ENCODE data around the gene BLOC1S3.

The BLOC1S3 gene

GRCh38 chr19:45146251-45146650, 32.3 kb upstream of the BLOC1S3 start:
- DNase-seq (ENCODE audit: low read depth in 2 of 2) = no peak

DNA sequence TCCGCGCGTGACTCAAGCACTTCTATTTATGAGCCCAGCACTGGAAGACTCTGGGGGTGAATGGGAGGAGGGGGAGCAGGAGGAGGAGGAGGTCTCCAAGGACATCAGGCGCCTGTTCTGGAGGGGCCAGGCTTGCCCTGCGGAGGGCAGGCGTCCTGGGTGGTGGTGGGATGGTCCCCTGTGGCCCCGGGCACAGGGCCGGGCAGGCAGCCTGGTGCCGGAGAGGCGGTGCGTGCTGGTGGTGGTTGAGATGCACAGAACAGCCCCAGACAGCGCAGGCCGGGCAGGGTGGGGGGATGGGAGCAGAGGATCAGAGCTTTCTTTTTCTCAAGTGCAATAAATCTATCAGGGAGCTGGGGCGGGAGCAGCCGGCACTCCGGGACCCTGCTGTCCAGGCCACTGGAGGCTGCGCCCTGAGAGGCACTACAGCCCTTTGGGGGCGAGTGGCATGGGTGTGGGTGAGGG, 31.8 kb upstream of the BLOC1S3 start:
- no peak for DNase-seq (ENCODE audit: low read depth in 2 of 2)

DNA sequence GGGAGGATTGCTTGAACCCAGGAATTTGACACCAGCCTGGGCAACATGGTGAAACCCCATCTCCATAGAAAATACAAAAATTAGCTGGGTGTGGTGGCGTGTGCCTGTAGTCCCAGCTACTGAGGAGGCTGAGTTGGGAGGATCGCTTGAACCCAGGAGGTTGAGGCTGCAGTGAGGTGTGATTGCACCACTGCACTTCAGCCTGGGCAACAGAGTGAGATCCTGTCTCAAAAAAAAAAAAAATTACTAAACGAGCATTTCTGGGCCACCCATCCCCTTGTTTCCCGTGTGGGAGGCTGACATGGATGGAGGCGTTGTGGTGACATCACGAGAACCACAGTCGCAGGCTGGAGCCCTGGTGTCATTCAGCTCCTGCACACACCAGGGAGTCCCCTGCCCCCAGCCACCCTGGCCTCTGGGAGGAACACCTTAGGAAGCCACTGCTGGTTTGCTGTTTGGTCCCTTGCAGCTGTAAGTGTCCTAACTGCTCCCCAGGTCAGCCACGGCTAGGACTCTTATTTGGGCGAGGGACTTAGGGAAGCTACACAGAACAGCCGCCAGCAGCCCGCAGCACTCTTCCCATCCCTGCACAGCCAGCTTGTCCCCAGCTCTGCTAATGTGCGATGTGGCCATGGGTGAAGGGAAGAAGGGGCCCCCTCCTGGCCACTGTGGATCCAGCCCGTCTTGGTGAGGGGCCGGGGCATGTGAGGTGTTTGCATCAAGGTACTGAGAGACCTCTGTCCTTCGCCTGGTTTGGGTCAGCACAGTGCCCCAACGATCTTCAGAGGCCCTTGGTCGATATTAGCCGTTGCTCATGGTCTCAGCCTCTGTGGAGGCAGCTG, 30.5 kb upstream of the BLOC1S3 start:
- DNase-seq (ENCODE audit: low read depth in 2 of 2) = no peak

- DNase-seq (ENCODE audit: low read depth in 2 of 2) = no peak
These were observed 29.5 kb upstream of the BLOC1S3 start for GRCh38 chr19:45149129-45149528.

DNA sequence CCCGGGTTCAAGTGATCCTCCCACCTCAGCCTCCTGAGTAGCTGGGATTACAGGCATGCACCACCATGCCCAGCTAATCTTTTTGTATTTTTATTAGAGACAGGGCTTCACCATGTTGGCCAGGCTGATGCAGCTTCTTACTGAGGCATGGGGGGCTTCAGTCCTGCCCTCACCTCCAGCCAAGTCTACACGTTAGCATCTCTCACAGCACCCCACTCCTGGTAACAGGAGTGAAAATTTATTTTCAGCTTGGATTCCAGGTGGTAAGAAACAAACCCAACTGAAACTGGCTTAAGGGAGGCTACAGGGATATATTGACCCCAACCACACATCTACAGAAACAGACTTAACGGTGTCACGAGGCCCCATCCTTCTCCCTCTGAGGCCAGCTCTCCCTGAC, 28.4 kb upstream of the BLOC1S3 start:
- DNase-seq (ENCODE audit: low read depth in 2 of 2) = no peak

- DNase-seq (ENCODE audit: low read depth in 2 of 2) = no peak
These were observed 27.8 kb upstream of the BLOC1S3 start for GRCh38 chr19:45150751-45151281.

DNA sequence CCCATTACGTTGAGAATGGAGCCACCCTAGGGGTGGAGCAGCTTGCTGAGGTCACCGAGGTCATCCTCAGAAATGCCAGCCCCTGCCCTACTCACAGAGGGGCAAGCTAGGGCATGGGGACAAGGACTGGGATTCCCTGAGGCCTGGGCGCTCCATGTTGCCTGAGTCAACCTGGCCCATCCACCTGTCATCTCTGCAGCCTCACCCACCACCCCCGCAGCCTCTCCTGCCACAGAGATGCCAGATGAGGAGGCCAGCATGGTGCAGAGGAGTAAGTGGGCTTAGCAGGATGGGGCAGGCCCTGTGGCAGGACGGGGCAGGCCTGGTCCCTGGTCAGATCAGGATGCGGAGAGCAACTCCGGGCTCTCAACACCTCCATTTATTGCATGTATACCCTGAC, 27.3 kb upstream of the BLOC1S3 start:
- no peak for DNase-seq (ENCODE audit: low read depth in 2 of 2)

- no peak for DNase-seq (ENCODE audit: low read depth in 2 of 2)
These were observed 26.6 kb upstream of the BLOC1S3 start for GRCh38 chr19:45151821-45152503.

DNA sequence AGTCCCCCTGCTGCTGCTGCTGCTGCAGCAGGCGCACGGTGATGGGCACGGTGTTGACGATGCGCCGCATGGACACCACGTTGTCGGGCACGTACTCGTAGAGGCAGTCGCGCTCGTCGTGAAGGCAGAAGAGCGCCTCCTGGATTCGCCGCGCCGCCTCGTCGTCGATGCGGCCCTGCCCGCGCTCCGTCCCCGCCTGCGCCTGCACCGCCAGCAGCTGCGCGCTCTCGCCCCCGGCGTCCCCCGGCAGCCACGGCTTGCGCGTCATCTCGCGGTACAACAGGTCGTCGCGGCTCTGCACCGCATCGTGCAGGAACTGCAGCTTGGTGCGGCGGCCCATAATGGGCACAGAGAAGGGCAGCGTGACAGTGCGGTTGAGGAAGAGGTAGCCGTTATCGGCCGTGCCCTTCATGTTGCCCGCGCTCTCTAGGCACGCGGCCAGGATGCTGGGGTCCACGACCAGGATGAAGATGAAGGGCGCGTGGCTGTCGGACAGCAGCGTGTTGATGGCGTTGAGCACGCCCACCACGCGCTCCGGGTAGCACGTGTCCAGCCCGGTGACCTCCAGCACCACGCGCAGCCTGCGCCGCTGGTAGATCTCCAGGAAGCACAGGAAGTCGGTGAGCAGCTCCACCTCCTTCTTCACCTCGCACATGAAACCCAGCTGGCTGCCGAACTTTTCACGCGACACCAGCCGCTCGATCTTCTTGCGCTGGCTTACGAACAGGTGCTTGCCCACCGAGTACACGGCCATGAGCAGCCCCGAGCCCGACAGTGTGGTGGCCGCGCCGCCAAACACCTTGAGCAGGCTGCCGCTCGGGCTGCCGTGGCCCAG, 25.9 kb upstream of the BLOC1S3 start:
- peak in 1 of 2 donors; percentile 33 for DNase-seq (ENCODE audit: low read depth in 2 of 2)

DNA sequence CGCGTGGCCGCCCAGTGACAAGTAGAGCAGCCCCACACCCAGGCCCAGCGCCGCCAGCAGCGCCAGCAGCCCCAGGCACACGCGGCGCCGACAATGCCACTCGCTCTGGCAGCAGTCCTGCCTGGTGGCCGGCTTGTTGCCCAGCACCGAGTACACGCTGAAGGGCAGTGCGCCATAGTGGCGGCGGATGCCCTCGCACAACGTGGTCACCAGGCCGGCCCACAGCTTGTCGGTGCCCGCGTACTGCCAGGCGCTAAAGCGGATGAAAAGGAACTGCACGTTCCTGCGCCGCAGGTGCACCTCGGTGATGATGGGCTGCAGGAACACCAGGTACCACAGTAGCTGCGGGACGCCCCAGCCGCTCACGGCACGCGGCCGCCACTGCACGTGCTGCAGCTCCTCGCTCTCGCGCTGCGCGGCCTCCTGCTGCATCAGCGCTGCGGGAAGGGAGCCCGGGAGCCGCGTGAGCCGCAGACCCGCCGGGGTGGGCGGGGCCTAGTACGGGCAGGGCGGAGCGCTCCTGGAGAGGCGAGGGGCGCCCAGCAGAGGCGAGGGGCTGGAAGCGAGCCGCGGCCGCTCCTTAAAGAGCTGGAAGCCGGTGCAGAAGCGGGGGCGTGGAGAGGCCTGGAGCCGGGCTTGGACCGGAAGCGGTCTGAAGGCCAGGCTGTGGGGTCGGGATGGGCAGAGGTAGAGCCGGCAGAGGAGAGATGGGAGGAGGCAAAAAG, 25.1 kb upstream of the BLOC1S3 start:
- no peak for DNase-seq (ENCODE audit: low read depth in 2 of 2)

- DNase-seq (ENCODE audit: low read depth in 2 of 2) = no peak
These were observed 24.3 kb upstream of the BLOC1S3 start for GRCh38 chr19:45154064-45154827.

- DNase-seq (ENCODE audit: low read depth in 2 of 2) = no peak
These were observed 22.5 kb upstream of the BLOC1S3 start for GRCh38 chr19:45156011-45156630.

GRCh38 chr19:45156751-45157150, 21.8 kb upstream of the BLOC1S3 start:
- DNase-seq (ENCODE audit: low read depth in 2 of 2) = no peak

GRCh38 chr19:45158503-45159209, 19.9 kb upstream of the BLOC1S3 start:
- no peak for DNase-seq (ENCODE audit: low read depth in 2 of 2)

DNA sequence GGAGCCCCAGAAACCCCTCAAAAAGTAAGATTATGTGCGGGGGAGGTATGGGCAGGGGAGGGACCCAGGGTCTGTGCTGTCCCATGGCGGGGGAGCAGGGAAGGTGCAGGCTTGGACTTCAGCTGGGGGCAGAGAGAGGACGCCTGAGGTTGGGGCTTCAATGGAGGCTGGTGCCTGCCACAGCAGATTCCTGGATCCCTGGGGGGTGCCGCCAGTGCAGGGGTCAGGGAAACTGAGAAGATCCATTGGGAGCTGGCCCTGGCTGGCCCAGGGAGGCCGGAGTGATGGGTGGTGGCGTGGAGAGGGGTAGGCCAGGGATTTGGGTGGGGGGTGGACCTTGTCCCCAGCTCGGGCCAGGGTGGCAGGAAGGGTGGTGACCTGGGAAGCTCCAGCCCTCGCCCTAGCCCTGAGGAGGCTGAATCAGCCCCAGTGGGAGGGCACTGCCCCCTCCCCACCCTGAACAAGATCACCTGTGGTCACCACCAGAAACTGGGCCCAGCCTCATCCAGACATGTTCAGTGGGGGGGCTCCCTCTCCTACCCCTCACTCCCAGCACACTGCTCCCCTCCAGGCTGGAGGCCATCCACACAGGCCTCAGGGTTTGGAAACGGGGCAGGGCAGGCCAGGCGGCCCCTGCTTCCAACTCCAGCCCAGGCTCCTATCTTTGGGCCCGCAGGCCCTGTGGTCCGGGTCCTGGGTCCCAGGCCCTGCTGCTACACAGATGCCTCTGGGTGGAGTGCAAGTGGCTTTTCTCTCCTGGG, 19.2 kb upstream of the BLOC1S3 start:
- DNase-seq (ENCODE audit: low read depth in 2 of 2) = no peak

- no peak for DNase-seq (ENCODE audit: low read depth in 2 of 2)
These were observed 18.6 kb upstream of the BLOC1S3 start for GRCh38 chr19:45159971-45160324.

DNA sequence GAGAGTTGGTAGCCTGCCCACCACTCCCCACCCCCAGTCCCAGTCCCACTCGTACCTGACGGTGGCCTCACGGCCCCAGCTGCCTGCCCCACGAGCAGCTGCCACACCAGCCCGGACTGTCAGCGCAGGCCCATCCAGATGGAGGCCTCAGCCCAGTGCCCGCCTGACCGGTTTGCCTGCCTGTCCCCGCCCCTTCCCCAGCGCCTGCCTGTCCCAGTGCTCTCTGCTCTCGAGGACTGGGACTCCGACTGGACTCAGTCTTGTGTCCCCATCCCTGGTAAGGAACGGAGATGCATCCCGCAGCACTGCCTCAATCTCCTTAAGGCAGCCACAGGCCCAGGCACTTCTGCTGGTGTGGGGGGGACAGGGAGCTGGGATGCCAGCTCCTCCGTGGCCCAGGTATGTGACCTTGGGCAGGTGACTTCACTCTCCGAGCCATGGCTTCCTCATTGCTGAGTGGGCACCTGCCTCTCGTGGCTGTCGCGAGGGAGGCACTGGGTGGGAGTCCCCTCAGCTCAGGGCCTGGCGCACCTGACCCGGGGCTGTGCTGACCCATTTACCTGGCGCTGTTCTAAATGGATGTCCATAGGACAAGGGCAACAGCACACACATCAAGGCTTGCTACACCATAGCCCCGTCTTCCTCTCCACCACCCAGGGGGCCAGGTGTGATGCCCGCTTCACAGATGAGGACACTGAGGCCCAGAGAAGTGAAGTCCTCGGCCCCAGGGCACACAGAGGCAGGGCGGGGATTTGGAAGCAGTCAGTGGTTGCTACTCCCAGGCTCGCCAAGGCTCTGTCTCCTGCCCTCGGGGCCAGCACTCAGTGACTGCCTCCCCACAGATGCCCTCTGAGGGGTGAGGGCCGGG, 17.5 kb upstream of the BLOC1S3 start, which contains the start of gene NKPD1:
Gene NKPD1 (minus strand): TSS at position 113 of the 868 bp plus-strand sequence. CDS start 832 bp downstream, outside the sequence.
- no peak for DNase-seq (ENCODE audit: low read depth in 2 of 2)

All from stimulated activated CD4-positive, alpha-beta T cell treated with anti-CD3 and anti-CD28 coated beads, Interleukin-4, amount 100 ng/mL, for 48 hours (primary cell).